Measurements from ENCODE around the gene MYLK. TPM values are rescaled to one million over a fixed set of nuclear protein-coding genes. Genes with fewer than 3 reads are reported as not detected.
"Not testable (repeated sequence)": the region's sequence is repeated elsewhere in the genome, so short reads cannot be mapped to it uniquely, and the experiment has no call there.

MYLK gene
- total RNA-seq, 1 donor = 11.3 TPM

DNA sequence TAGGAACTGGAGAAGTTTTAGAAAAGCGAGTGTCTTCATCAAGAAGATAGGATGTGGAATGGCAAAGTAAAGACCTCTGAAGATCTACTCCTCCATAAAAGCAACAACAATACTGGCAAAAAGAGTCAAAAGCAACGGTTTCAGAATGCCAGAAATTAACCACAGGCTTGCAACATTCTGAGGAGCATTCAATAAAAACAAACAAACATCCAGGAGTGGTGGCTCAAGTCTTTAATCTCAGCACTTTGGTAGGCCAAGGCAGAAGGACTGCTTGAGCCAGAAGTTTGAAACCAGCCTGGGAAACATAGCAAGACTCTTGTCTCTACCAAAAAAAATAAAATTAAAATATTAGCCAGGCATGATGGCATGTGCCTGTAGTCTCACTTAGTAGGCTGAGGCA is 156.1 kb downstream of the MYLK start:
- DNase-seq (ENCODE audit: low read depth in 2 of 3, low spot score in 2 of 3) = no peak

DNA sequence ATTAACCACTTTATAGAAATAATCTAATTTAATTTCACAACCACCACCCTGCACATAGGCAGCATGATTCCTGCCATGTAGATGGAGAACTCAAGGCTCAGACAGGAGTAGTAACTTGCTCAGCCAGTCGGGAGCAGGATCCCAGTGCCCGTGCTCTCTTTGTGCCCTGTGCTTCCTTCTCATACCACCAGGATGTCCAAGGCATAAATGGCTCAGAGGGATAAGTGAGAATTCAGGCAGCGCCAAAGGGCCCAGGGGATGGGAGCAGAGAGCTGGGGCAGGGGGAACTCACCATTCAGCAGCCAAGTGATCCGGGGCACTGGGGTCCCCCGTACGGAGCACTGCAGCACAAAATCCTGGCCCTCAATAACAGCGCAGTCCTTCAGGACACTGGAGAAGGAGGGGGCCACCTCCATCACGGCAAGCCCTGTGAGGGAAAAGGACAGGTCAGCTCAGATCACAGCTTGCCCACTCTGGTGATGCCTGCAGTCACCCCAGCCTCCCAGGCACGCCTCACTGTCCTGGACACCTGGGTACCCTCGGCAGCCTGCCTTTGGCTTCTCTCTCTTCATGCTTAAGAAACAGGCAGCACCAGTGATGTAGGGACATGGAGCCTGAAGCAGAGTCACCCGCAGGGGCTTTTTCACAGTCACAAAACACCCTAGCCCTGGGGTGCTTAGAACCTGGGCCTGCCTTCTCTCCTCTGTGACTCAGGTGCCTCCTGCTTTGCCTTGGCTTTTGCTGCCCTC is 158.3 kb downstream of the MYLK start:
- DNase-seq (ENCODE audit: low read depth in 2 of 3, low spot score in 2 of 3) = no peak

DNA sequence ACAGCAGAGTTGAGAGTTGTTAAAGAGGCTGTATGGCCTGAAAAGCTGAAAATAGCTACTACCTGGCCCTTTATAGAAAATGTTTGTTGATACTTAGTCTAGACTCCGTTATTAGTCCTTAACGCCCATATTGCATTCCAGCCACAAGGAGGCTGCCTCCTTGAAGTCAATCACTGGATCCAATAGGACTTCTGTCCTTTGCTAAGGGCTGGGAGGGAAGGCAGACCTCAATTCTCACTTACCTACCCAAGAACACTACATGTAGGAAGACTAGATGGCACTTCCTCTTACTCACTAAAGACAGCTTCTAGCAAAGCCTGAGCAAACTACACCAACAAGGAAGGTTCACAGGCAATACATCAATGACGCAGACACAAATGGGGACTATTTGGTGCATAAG is 159.8 kb downstream of the MYLK start:
- DNase-seq (ENCODE audit: low read depth in 2 of 3, low spot score in 2 of 3) = no peak

DNA sequence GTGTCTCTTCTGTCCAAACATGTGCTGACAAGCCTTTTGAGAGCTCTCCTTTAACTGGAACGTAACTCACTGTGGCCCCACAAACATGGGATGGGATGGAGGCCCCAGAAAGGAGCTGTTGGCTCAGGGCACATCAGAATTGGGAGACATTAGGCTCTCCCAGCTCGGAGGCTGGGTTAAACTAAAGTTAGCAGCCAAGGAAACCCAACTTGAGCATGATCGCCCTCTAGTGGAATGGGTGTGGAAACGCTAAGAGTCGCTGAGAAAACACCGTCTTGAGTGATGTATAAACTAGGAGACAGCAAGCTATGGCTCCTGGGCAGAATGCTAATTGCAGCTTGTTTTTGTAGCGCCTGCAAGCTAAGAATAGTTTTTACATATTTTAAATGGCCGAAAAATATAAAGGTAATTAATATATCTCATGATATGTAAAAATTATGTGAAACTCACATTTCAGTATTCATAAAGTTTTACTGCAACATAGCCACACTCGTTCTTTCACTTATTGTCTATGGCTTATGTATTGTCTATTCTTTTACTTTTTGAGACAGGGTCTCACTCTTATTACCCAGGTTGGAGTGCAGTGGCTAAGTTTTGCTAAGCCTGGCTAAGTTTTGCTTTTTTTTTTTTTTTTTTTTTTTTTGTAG is 160.5 kb downstream of the MYLK start:
- DNase-seq (ENCODE audit: low read depth in 2 of 3, low spot score in 2 of 3) = peak; percentile 9 to 95 (median 72)

DNA sequence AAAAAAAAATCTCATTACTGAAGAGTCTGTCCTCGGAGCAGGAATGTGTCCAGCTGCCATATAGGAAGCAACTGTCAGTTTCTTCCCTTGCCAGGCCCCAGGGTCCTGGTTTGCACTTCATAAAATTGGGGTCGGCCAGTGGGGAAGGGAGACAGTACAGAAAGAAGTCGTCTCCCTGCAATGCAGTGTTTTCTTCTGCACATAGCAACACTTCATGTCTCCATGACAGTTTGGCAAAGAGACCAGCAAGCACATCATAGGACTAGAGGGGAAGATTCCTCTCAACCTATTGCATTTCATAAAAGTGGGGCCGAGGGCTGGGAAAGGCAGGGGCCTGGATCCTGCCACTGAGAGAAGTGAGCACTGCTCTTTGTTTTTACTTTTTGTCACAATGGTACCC is 161.1 kb downstream of the MYLK start:
- no peak for DNase-seq (ENCODE audit: low read depth in 2 of 3, low spot score in 2 of 3)

- DNase-seq (ENCODE audit: low read depth in 2 of 3, low spot score in 2 of 3) = no peak
Observed at GRCh38 chr3:123722456-123722855, 161.7 kb downstream of the MYLK start.

DNA sequence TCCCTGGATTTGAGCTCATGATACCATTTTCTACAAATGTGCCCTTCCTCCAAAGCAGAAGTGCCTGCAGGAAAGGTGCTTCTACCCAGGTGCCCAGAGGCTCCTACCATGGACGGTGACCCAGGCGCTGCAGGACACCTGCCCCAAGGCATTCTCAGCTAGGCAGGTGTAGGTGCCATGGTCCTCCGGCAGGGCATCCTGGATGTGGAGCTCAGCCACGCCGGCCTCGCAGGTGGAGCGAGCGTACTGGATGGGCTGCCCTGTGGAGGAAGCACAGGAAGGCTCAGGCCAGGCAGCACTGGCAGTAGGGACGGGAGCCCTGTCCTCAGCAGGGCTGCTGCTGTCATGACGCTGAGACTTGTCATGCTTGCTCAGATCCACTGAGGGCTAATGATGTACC is 162.1 kb downstream of the MYLK start:
- DNase-seq (ENCODE audit: low read depth in 2 of 3, low spot score in 2 of 3) = no peak

DNA sequence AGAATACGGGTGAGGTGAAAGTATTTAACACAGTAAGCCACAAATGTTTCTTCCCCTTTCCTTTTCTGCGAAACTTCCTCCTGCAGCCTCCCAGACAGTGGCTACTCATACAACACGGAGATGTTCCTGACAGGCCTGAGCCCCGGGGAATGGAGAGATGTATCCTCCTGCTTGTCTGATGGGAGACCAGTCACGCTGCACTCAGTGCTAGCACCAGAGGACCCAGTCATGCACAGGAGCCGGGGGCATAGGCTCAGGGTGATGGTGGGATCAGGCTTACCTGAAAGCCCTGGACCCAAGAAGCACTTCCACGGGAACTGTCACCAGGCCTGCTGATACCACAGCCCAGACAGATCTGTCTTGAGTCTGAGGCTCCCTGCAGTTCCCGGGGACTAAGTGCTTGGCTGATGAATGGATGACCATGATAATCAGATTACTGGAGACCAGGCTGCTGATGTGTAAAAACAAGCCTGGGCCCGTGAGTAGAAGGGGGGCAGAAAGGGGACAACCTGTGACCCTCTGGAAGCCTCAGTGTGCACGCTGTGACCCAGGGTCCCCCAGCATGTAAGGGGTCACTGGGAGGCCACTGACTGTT is 162.9 kb downstream of the MYLK start:
- not testable (repeated sequence) for DNase-seq (ENCODE audit: low read depth in 2 of 3, low spot score in 2 of 3)

DNA sequence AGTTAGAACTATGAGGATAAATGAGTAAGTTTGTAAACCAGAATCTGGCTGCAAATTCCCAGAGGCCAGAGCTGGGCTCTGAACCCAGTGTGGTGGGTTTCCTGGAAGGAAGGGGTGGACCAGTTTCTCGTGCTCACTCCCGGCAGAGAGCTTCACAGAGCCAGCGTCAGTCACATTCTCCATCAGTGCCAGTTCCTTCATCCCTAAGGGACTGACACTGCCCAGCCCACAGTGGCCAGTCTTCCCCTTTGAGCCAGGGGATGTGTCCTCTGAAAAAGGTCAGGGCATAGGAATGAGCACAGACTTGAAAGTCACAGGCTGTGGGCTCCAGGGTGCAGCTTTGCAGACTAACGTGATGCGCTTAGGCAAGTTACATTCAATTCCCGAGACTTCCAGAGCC is 163.5 kb downstream of the MYLK start:
- no peak for DNase-seq (ENCODE audit: low read depth in 2 of 3, low spot score in 2 of 3)

- DNase-seq (ENCODE audit: low read depth in 2 of 3, low spot score in 2 of 3) = no peak
Observed at GRCh38 chr3:123719862-123720453, 164.2 kb downstream of the MYLK start.

- peak in 2 of 3 donors; percentile 52 to 70 for DNase-seq (ENCODE audit: low read depth in 2 of 3, low spot score in 2 of 3)
Observed at GRCh38 chr3:123719061-123719756, 164.9 kb downstream of the MYLK start.

GRCh38 chr3:123718108-123718507 is 166.0 kb downstream of the MYLK start:
- no peak for DNase-seq (ENCODE audit: low read depth in 2 of 3, low spot score in 2 of 3)

GRCh38 chr3:123717451-123717850 is 166.7 kb downstream of the MYLK start:
- not testable (repeated sequence) for DNase-seq (ENCODE audit: low read depth in 2 of 3, low spot score in 2 of 3)

DNA sequence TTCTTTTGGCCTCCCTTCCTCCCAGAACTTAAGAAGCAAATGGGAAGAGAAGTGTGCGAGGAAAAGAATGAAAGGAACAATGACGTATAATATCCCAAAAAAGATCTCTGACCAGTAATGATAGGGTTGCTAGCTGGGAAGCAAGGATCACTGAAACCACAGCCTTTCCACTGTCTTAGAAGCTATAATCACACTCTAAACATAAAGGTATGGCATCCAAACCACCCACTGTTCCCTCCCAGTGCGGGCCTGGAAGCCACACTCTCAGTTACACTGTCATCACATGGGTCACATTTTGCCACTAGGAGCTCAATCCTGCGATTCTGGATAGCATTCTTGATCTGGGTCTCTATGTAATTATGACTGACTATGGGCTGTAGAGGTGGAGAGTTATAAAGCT is 167.7 kb downstream of the MYLK start:
- DNase-seq (ENCODE audit: low read depth in 2 of 3, low spot score in 2 of 3) = no peak

DNA sequence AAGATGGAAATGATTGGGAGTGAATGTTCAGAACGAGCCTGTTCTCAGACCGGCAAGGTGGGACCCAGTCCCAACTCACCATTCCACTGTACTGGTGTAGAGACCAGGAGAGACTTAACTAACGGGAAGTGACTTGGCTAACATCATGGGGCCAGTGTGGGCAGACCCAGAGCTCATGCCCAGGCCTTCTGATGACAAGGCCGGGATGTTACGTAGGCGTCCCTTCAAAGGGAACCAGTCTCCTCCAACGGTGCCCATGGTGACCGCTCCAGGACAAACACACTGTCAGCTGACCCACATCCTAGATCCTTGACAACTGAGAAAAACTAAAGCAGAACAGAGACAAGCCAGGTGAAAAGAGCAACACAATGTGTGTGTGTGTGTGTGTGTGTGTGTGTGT is 170.9 kb downstream of the MYLK start:
- no peak for DNase-seq (ENCODE audit: low read depth in 2 of 3, low spot score in 2 of 3)

- DNase-seq (ENCODE audit: low read depth in 2 of 3, low spot score in 2 of 3) = no peak
Observed at GRCh38 chr3:123712077-123712860, 171.9 kb downstream of the MYLK start.

- DNase-seq (ENCODE audit: low read depth in 2 of 3, low spot score in 2 of 3) = no peak
Observed at GRCh38 chr3:123711356-123711755, 172.8 kb downstream of the MYLK start.

DNA sequence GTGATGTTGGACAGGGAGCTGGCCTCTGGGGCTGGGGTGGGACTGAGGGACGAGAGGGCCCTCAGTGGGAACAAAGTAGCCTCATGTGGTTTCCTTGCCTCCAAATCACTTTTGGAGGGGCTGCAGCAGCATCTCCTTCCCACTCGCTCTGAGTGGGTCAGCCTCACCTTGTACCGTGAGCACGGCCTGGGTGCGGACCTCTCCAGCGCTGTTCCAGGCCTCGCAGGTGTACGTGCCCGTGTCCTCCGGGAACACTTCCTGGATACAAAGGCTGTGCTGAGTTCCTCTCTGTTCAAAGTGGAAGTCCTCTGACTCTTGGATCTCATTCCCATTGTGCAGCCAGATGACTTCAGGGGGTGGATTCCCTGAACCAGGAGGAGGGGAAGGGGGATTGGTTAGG is 175.6 kb downstream of the MYLK start:
- DNase-seq (ENCODE audit: low read depth in 2 of 3, low spot score in 2 of 3) = no peak

- DNase-seq (ENCODE audit: low read depth in 2 of 3, low spot score in 2 of 3) = not testable (repeated sequence)
Observed at GRCh38 chr3:123707641-123708040, 176.5 kb downstream of the MYLK start.

DNA sequence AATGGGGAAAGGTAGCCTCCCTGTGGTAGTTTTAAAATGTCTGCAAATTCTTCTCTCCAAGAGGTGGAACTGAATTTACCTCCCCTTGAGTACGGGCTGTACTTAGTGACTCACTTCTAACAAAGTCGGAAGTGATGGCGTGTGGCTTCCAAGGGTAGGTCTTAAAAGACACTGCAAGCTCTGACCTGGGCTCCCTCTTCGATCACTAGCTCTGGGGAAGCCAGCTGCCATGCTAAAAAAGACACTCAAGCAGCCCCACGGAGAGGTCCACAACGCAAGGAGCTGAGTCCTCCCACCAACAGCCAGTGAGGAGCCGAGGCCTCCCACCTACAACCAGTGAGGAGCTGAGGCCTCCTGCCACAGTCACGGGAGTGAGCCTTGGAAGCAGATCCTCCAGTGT is 177.3 kb downstream of the MYLK start:
- DNase-seq (ENCODE audit: low read depth in 2 of 3, low spot score in 2 of 3) = no peak
